Esophagus squamous epithelium (tissue), 4 donors: Measurements from ENCODE around the gene SESTD1.

Source experiments
- POLR2A ChIP-seq, 4 donors: fragments of 450-650 bp; IDR thresholded peaks; one replicate each; pipeline ENCODE4 v1.6.1; 2017; ENCODE audit warnings: antibody characterized with exemption in 4 of 4, mild to moderate bottlenecking in 4 of 4, moderate library complexity in 3 of 4
- TF ChIP-seq, protein P1 (sequence below), 6 experiments: fragments of 450-650 bp in 4 of 6; fragments of 200-600 bp in 2 of 6; sonication (generic) in 2 of 6; IDR thresholded peaks; one replicate each; pipeline ENCODE4 v1.5.1; 2016 to 2019; ENCODE audit warnings: antibody characterized with exemption in 6 of 6, mild to moderate bottlenecking in 4 of 6, moderate library complexity in 4 of 6

DNA sequence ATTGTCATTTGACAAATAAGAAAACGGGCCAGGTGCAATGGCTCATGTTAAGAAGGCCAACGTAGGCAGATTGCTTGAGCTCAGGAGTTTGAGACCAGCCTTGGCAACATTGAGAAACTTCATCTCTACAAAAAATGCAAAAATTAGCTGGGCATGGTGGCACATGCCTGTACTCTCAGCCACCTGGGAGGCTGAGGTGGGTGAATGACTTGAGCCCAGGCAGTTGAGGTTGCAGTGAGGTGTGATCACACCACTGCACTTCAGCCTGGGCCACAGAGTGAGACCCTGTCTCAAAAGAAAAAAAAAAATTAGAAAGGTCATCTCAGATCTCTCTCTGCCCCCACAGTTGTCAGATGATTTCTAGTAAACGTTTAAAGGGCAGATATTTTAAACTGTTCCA lies 4.4 kb downstream of the SESTD1 start:
- TF ChIP-seq POLR2A (IDR thresholded peaks at IDR 0.05): no peak
- TF ChIP-seq, protein P1, sequence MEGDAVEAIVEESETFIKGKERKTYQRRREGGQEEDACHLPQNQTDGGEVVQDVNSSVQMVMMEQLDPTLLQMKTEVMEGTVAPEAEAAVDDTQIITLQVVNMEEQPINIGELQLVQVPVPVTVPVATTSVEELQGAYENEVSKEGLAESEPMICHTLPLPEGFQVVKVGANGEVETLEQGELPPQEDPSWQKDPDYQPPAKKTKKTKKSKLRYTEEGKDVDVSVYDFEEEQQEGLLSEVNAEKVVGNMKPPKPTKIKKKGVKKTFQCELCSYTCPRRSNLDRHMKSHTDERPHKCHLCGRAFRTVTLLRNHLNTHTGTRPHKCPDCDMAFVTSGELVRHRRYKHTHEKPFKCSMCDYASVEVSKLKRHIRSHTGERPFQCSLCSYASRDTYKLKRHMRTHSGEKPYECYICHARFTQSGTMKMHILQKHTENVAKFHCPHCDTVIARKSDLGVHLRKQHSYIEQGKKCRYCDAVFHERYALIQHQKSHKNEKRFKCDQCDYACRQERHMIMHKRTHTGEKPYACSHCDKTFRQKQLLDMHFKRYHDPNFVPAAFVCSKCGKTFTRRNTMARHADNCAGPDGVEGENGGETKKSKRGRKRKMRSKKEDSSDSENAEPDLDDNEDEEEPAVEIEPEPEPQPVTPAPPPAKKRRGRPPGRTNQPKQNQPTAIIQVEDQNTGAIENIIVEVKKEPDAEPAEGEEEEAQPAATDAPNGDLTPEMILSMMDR (IDR thresholded peaks at IDR 0.05): no peak
